ENCODE results near the gene PCED1A. TPM values are rescaled to one million over a fixed set of nuclear protein-coding genes. Genes with fewer than 3 reads are reported as not detected.

Gene PCED1A
- total and polyA plus RNA-seq, 2 of the 8 experiments (the other 6 are each of a cell fraction or from before 2014, with no cell fraction given), result 13.4 to 18.9 TPM

GRCh38 chr20:2873747-2874041 is 33.2 kb upstream of the PCED1A start (continued):
- no peak for TF ChIP-seq ZNF274 (IDR thresholded peaks at IDR 0.05; ENCODE audit: borderline replicate concordance, extremely low read depth, low read length)

Measured in H1 (cell line).